HG02970 (cell line): ENCODE measurements around the gene SLC15A5.

Source experiments
- ATAC-seq: cut with Tn5 transposase; IDR thresholded peaks from one replicate; pipeline ENCODE4 v1.9.1; 2021; ENCODE audit warnings: mild to moderate bottlenecking, moderate library complexity, moderate number of reproducible peaks; ENCODE audit not compliant: unreplicated experiment, low FRiP score

Gene SLC15A5

GRCh38 chr12:16187660-16188059 lies 89.8 kb downstream of the SLC15A5 start:
- no peak for ATAC-seq

GRCh38 chr12:16184681-16185080 lies 92.8 kb downstream of the SLC15A5 start:
- no peak for ATAC-seq

GRCh38 chr12:16183541-16183940 lies 93.9 kb downstream of the SLC15A5 start:
- ATAC-seq: no peak

- no peak for ATAC-seq
Observed at GRCh38 chr12:16175840-16176239, 101.6 kb downstream of the SLC15A5 start.

- no peak for ATAC-seq
Observed at GRCh38 chr12:16174282-16174681, 103.2 kb downstream of the SLC15A5 start.

GRCh38 chr12:16171348-16171747 lies 106.1 kb downstream of the SLC15A5 start:
- ATAC-seq: no peak

- no peak for ATAC-seq
Observed at GRCh38 chr12:16168078-16168477, 109.4 kb downstream of the SLC15A5 start.

- ATAC-seq: no peak
Observed at GRCh38 chr12:16166563-16167470, 110.7 kb downstream of the SLC15A5 start.

GRCh38 chr12:16165506-16165905 lies 112.0 kb downstream of the SLC15A5 start:
- no peak for ATAC-seq

GRCh38 chr12:16163901-16164300 lies 113.6 kb downstream of the SLC15A5 start:
- ATAC-seq: no peak

- no peak for ATAC-seq
Observed at GRCh38 chr12:16163146-16163545, 114.3 kb downstream of the SLC15A5 start.

- no peak for ATAC-seq
Observed at GRCh38 chr12:16159571-16159970, 117.9 kb downstream of the SLC15A5 start.

- no peak for ATAC-seq
Observed at GRCh38 chr12:16158050-16158449, 119.4 kb downstream of the SLC15A5 start.

- ATAC-seq: no peak
Observed at GRCh38 chr12:16155938-16156337, 121.5 kb downstream of the SLC15A5 start.

GRCh38 chr12:16154990-16155389 lies 122.5 kb downstream of the SLC15A5 start:
- no peak for ATAC-seq

- no peak for ATAC-seq
Observed at GRCh38 chr12:16152885-16153673, 124.4 kb downstream of the SLC15A5 start.

- ATAC-seq: no peak
Observed at GRCh38 chr12:16150276-16150675, 127.2 kb downstream of the SLC15A5 start.

GRCh38 chr12:16148938-16149337 lies 128.5 kb downstream of the SLC15A5 start:
- no peak for ATAC-seq
